Sigmoid colon (tissue), 7 donors: Measurements from ENCODE around the gene DPY19L3. TPM values are rescaled to one million over a fixed set of nuclear protein-coding genes. Genes with fewer than 3 reads are reported as not detected.

Experiments used
- DNase-seq: peaks from one replicate; pipeline ENCODE4 v3.0.0-alpha.2; 2019
- H3K27ac ChIP-seq, 4 donors: fragments of 200-600 bp; sonication (generic); one replicate each; pipeline ENCODE4 v1.5.1; 2016 to 2019; ENCODE audit warnings: mild to moderate bottlenecking in 1 of 4
- H3K27me3 ChIP-seq, 3 donors: fragments of 200-600 bp; sonication (generic); one replicate each; pipeline ENCODE4 v1.5.1; 2019; ENCODE audit warnings: mild to moderate bottlenecking in 1 of 3
- H3K36me3 ChIP-seq, 4 donors: fragments of 200-600 bp; sonication (generic); one replicate each; pipeline ENCODE4 v1.5.1; 2016 to 2019
- H3K4me1 ChIP-seq, 4 donors: fragments of 200-600 bp; sonication (generic); one replicate each; pipeline ENCODE4 v1.5.1; 2017 to 2019
- H3K4me3 ChIP-seq, 4 donors: fragments of 200-600 bp; sonication (generic); one replicate each; pipeline ENCODE4 v1.5.1; 2017 to 2019; ENCODE audit warnings: mild to moderate bottlenecking in 2 of 4, moderate library complexity in 1 of 4
- H3K9me3 ChIP-seq, 4 donors: fragments of 200-600 bp in 3 of 4; sonication (generic) in 3 of 4; one replicate each; pipeline versions ENCODE4 v1.5.1 to v1.6.1; 2013 to 2019
- CTCF ChIP-seq, 4 experiments: fragments of 450-650 bp in 3 of 4; fragments of 200-600 bp in 1 of 4; IDR thresholded peaks; one replicate each; pipeline ENCODE4 v1.5.1; 2016 to 2019; ENCODE audit warnings: antibody characterized with exemption in 4 of 4, mild to moderate bottlenecking in 3 of 4, moderate library complexity in 2 of 4
- EP300 ChIP-seq, 4 donors: sonication (generic); formaldehyde crosslinking; IDR thresholded peaks; one replicate each; pipeline ENCODE4 v1.6.1; 2017; ENCODE audit warnings: antibody characterized with exemption in 4 of 4
- POLR2A ChIP-seq, 2 donors: fragments of 450-650 bp; IDR thresholded peaks; one replicate each; pipeline ENCODE4 v1.6.1; 2016; ENCODE audit warnings: antibody characterized with exemption in 2 of 2, mild to moderate bottlenecking in 2 of 2, moderate library complexity in 2 of 2
- POLR2AphosphoS5 ChIP-seq, 4 donors: sonication (generic); formaldehyde crosslinking; IDR thresholded peaks; one replicate each; pipeline ENCODE4 v1.6.1; 2017; ENCODE audit warnings: antibody characterized with exemption in 4 of 4
- WGBS, 2 donors: extraction: QIAGEN DNeasy Blood & Tissue Kit; methylation state at CpG; one replicate each; pipeline ENCODE4 v1.1.7; 2013; 5-methylcytosine and 5-hydroxymethylcytosine counted together
- intact Hi-C: fragments of 100-400 bp; cut with DNase I; formaldehyde crosslinking; loops from one replicate; pipeline ENCODE4 v1.15.1; 2023
- polyA plus RNA-seq, 3 donors: library from polyadenylated mRNA; stranded (reverse); fragments of 200-250 nt; gene quantifications; one replicate each; pipeline ENCODE4 v1.2.3, GENCODE V29; 2013
- total RNA-seq, 4 donors: library from RNA; depleted of rRNA; stranded (reverse); fragments of >200 nt; gene quantifications; one replicate each; pipeline ENCODE4 v1.1.0, GENCODE V29; 2016
- donor health status: healthy with polysubstance abuse.
- donor health status: Bipolar disorder and iron deficiency.
- donor health status: healthy.

Gene DPY19L3
- total and polyA plus RNA-seq, 7 donors: 1.2 to 33.5 (median 11.4) TPM

GRCh38 chr19:32406161-32407003, 812 bp downstream of the DPY19L3 start:
- DNase-seq: no peak
- H3K9me3 ChIP-seq: no peaks in the 10 kb centered on the region
- TF ChIP-seq CTCF (IDR thresholded peaks at IDR 0.05) (no peak), POLR2AphosphoS5 (IDR thresholded peaks at IDR 0.05) (peak in 2 of 4 donors; percentile 44 to 50), EP300 (IDR thresholded peaks at IDR 0.05) (no peak), POLR2A (IDR thresholded peaks at IDR 0.05) (no peak)
- H3K4me3 ChIP-seq: peak overlapping the region; percentile 71 to 97 (median 84)
- H3K36me3 ChIP-seq: peaks cover under 1 to 16% (median 3%) of the 10 kb centered on the region in 4 donors
- intact Hi-C loops: loop anchor here (2.0 to 5.0 kb wide), 3 partner anchors 34 to 174 kb away; partner anchors contain the start of genes PDCD5 and ZNF507
- H3K27ac ChIP-seq: peak overlapping the region; percentile 96 to 100 (median 98)
- H3K27me3 ChIP-seq: no peaks in the 10 kb centered on the region
- peaks cover 0 to 23% (median 15%) of the 10 kb centered on the region in 4 donors for H3K4me1 ChIP-seq
- 12 to 13% methylated on average over 33 of the region's 33 CpGs for WGBS, 2 donors

GRCh38 chr19:32407004-32407992, 1.7 kb downstream of the DPY19L3 start:
- Histone ChIP-seq H3K4me3 (peak overlapping the region in 1 of 4 donors; percentile 88), H3K27ac (peak overlapping the region; percentile 96 to 100 (median 98)), H3K4me1 (peaks cover 0 to 23% (median 15%) of the 10 kb centered on the region in 4 donors), H3K9me3 (no peaks in the 10 kb centered on the region), H3K27me3 (no peaks in the 10 kb centered on the region), H3K36me3 (peaks cover 6 to 26% (median 9%) of the 10 kb centered on the region in 4 donors)
- intact Hi-C loops: loop anchor here (2.0 to 5.0 kb wide), 3 partner anchors 35 to 174 kb away; partner anchors contain the start of genes PDCD5 and ZNF507
- WGBS, 2 donors: 80 to 85% methylated on average over 19 of the region's 19 CpGs
- DNase-seq: peak; percentile 74
- TF ChIP-seq EP300 (IDR thresholded peaks at IDR 0.05) (no peak), POLR2A (IDR thresholded peaks at IDR 0.05) (no peak), POLR2AphosphoS5 (IDR thresholded peaks at IDR 0.05) (no peak), CTCF (IDR thresholded peaks at IDR 0.05) (no peak)

- Histone ChIP-seq H3K36me3 (peaks cover 6 to 46% (median 9%) of the 10 kb centered on the region in 4 donors), H3K9me3 (no peaks in the 10 kb centered on the region), H3K27ac (no peak overlapping the region), H3K27me3 (no peaks in the 10 kb centered on the region), H3K4me3 (no peak overlapping the region), H3K4me1 (no peaks in the 10 kb centered on the region)
- no peak for DNase-seq
- intact Hi-C loops: no loop called here
- 94 to 96% methylated on average over 5 of the region's 5 CpGs for WGBS, 2 donors
- TF ChIP-seq POLR2A (IDR thresholded peaks at IDR 0.05): no peak
- no peak for TF ChIP-seq EP300 (IDR thresholded peaks at IDR 0.05)
These were observed 9.7 kb downstream of the DPY19L3 start for GRCh38 chr19:32415246-32415645.

- no peaks in the 10 kb centered on the region for H3K4me1 ChIP-seq
- no peak overlapping the region for H3K27ac ChIP-seq
- intact Hi-C loops: no loop called here
- 92 to 94% methylated on average over 5 of the region's 5 CpGs for WGBS, 2 donors
- no peaks in the 10 kb centered on the region for H3K9me3 ChIP-seq
- TF ChIP-seq CTCF (IDR thresholded peaks at IDR 0.05) (no peak), EP300 (IDR thresholded peaks at IDR 0.05) (no peak), POLR2AphosphoS5 (IDR thresholded peaks at IDR 0.05) (no peak), POLR2A (IDR thresholded peaks at IDR 0.05) (no peak)
- DNase-seq: no peak
- no peaks in the 10 kb centered on the region for H3K27me3 ChIP-seq
- peaks cover 6 to 44% (median 9%) of the 10 kb centered on the region in 4 donors for H3K36me3 ChIP-seq
- no peak overlapping the region for H3K4me3 ChIP-seq
These were observed 10.1 kb downstream of the DPY19L3 start for GRCh38 chr19:32415669-32416068.
